SU-DHL-6 (cell line): ENCODE results near the gene SLC7A8.

ENCODE experiments used
- H2AFZ ChIP-seq: fragments of 200-600 bp; sonication (generic); 2 replicates; pipeline ENCODE4 v1.6.1; 2014; ENCODE audit warnings: low read depth, mild to moderate bottlenecking, moderate library complexity, mixed read lengths, antibody characterized with exemption, low read length; ENCODE audit not compliant: severe bottlenecking
- H3F3A ChIP-seq: fragments of 200-600 bp; shearing (Covaris generic); 2 replicates; pipeline ENCODE4 v1.6.0; 2016; ENCODE audit warnings: antibody characterized with exemption, mild to moderate bottlenecking; ENCODE audit not compliant: insufficient read depth
- H3K27ac ChIP-seq: fragments of 200-600 bp; sonication (generic); 2 replicates; pipeline ENCODE4 v1.5.1; 2016; ENCODE audit warnings: low read depth, mild to moderate bottlenecking, low read length, moderate library complexity, mixed read lengths
- H3K27me3 ChIP-seq: fragments of 200-600 bp; sonication (generic), shearing (Covaris generic); 2 replicates; pipeline ENCODE4 v1.6.0; 2014; ENCODE audit warnings: mild to moderate bottlenecking, low read length
- H3K36me3 ChIP-seq: fragments of 200-600 bp; sonication (generic); 2 replicates; pipeline ENCODE4 v1.6.1; 2014; ENCODE audit warnings: mild to moderate bottlenecking, low read length, mixed read lengths
- H3K4me2 ChIP-seq: fragments of 300-600, 200-600 bp; shearing (Covaris generic), sonication (generic); 2 replicates; pipeline ENCODE4 v1.6.0; 2014; ENCODE audit warnings: low read length, low read depth, mild to moderate bottlenecking; ENCODE audit not compliant: poor library complexity, severe bottlenecking
- H3K4me3 ChIP-seq: fragments of 200-600 bp; sonication (generic); 2 replicates; pipeline ENCODE4 v1.5.1; 2014; ENCODE audit warnings: antibody characterized with exemption, low read length, mild to moderate bottlenecking, mixed read lengths; ENCODE audit not compliant: insufficient read depth, poor library complexity, severe bottlenecking
- H3K79me2 ChIP-seq: fragments of 200-600 bp; sonication (generic); 2 replicates; pipeline ENCODE4 v1.6.1; 2014; ENCODE audit warnings: mild to moderate bottlenecking, low read length, moderate library complexity; ENCODE audit not compliant: insufficient read depth
- H3K9ac ChIP-seq: fragments of 200-600 bp; sonication (generic); 2 replicates; pipeline ENCODE4 v1.7.0; 2014; ENCODE audit warnings: mild to moderate bottlenecking, low read length
- H3K9me2 ChIP-seq: fragments of 200-600 bp; sonication (generic); replicated peaks from 2 replicates; pipeline ENCODE4 v1.6.1; 2014; ENCODE audit warnings: low read length; ENCODE audit not compliant: insufficient read depth
- H3K9me3 ChIP-seq: fragments of 200-600 bp; sonication (generic); 2 replicates; pipeline ENCODE4 v1.6.1; 2014; ENCODE audit warnings: low read length, mixed read lengths; ENCODE audit not compliant: insufficient read depth
- H4K20me1 ChIP-seq: fragments of 200-600 bp; sonication (generic); 2 replicates; pipeline ENCODE4 v1.6.1; 2014; ENCODE audit warnings: low read depth, mild to moderate bottlenecking, antibody characterized with exemption, low read length, moderate library complexity, mixed read lengths
- CTCF ChIP-seq: fragments of 200-600 bp; sonication (generic); IDR thresholded peaks from one replicate; pipeline ENCODE4 v1.5.1; 2017; ENCODE audit warnings: antibody characterized with exemption, mild to moderate bottlenecking, low read length, moderate library complexity; ENCODE audit not compliant: insufficient read depth, poor library complexity, severe bottlenecking
- EZH2phosphoT487 ChIP-seq: fragments of 200-600 bp; sonication (generic), shearing (Covaris generic); conservative IDR thresholded peaks from 2 replicates; pipeline ENCODE4 v1.6.1; 2018; ENCODE audit warnings: mild to moderate bottlenecking, antibody characterized with exemption, low read length, moderate library complexity, mixed read lengths

SLC7A8 gene

GRCh38 chr14:23209651-23210423, 26.4 kb upstream of the SLC7A8 start:
- Histone ChIP-seq H3K27ac (no peak overlapping the region), H3K9ac (no peak overlapping the region), H3K9me2 (no peaks in the 10 kb centered on the region), H3K79me2 (no peaks in the 10 kb centered on the region), H4K20me1 (no peaks in the 10 kb centered on the region), H3K4me2 (no peak overlapping the region), H3F3A (no peaks in the 10 kb centered on the region), H3K9me3 (no peaks in the 10 kb centered on the region), H3K27me3 (no peaks in the 10 kb centered on the region), H2AFZ (no peak overlapping the region), H3K36me3 (no peaks in the 10 kb centered on the region), H3K4me3 (no peak overlapping the region)
- no peak for TF ChIP-seq CTCF
- TF ChIP-seq EZH2phosphoT487: no peak

DNA sequence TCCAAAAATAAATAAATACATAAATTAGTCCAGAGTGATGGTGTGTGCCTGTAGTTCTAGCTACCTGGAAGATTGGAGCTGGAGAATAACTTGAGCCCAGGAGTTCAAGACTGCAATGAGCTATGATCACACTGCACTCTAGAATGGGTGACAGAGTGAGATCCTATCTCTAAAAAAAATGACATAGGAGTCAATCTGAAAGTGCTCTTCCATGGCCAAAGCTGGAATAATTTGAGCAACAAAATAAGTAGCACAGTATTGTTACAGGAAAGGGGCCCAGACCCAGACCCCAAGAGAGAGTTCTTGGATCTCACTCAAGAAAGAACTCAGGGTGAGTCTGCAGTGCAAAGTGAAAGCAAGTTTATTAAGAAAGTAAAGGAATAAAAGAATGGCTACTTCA, 24.9 kb upstream of the SLC7A8 start:
- H3K27me3 ChIP-seq: no peaks in the 10 kb centered on the region
- no peak overlapping the region for H2AFZ ChIP-seq
- H3K4me2 ChIP-seq: no peak overlapping the region

DNA sequence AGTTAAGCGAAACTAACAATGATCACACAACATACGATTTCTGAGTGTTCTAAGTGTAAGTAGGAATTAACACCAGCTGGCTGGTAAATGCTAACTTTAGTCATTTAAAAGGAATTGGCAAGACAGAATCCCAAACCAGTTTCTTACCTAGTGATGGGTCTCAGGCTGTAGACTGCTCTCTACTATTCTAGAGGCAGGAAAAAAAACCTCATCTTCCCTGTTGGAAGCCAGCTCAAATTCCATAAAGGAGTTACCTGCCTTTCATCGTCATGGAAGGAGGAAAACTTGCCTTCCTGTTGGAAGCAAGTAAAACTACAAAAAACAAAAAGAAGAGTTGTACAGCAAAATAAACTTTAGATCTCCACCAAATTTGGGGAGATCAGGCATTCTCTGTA, 23.7 kb upstream of the SLC7A8 start:
- H3K4me3 ChIP-seq: no peak overlapping the region
- no peaks in the 10 kb centered on the region for H3K79me2 ChIP-seq
- no peak overlapping the region for H3K27ac ChIP-seq
- H3K9me2 ChIP-seq: no peaks in the 10 kb centered on the region
- no peak overlapping the region for H2AFZ ChIP-seq
- no peak overlapping the region for H3K9ac ChIP-seq
- TF ChIP-seq CTCF (no peak), EZH2phosphoT487 (no peak)
- H4K20me1 ChIP-seq: no peaks in the 10 kb centered on the region
- no peaks in the 10 kb centered on the region for H3K27me3 ChIP-seq
- no peak overlapping the region for H3K4me2 ChIP-seq
- no peaks in the 10 kb centered on the region for H3F3A ChIP-seq
- H3K36me3 ChIP-seq: no peaks in the 10 kb centered on the region
- H3K9me3 ChIP-seq: no peaks in the 10 kb centered on the region

More for the DNA sequence above, 24.9 kb upstream of the SLC7A8 start:
- Histone ChIP-seq H3K9me3 (no peaks in the 10 kb centered on the region), H3K36me3 (no peaks in the 10 kb centered on the region), H4K20me1 (no peaks in the 10 kb centered on the region), H3K4me3 (no peak overlapping the region), H3K9me2 (no peaks in the 10 kb centered on the region), H3K9ac (no peak overlapping the region), H3K79me2 (no peaks in the 10 kb centered on the region), H3K27ac (no peak overlapping the region), H3F3A (no peaks in the 10 kb centered on the region)
- no peak for TF ChIP-seq EZH2phosphoT487
- TF ChIP-seq CTCF: no peak
